HepG2 (cell line): ENCODE results near the gene SLC8B1. TPM values are rescaled to one million over a fixed set of nuclear protein-coding genes. Genes with fewer than 3 reads are reported as not detected.

Source experiments
- ATAC-seq: fragments of 200-7000 bp; cut with Tn5 transposase; 3 replicates; pipeline ENCODE4 v1.9.1; 2020; ENCODE audit warnings: mild to moderate bottlenecking, moderate library complexity
- BruUV-seq: library from RNA; stranded (reverse); fragments of 400-500 nt; replicated peaks from 2 replicates; lab custom pipeline; 2021; lab: Mats Ljungman, UMichigan
- CTCF ChIA-PET: fragments of 300-600 bp; formaldehyde crosslinking; extraction: SDS; loops from one replicate; lab custom pipeline; 2021; ENCODE audit warnings: low total read pairs, inconsistent platforms, low intra/inter-chr PET ratio; lab: Yijun Ruan, JAX
- POLR2A ChIA-PET: fragments of 350-600 bp; sonication (Branson Sonifier 250); formaldehyde crosslinking; loops from one replicate; lab custom pipeline; 2020; ENCODE audit warnings: antibody characterized with exemption, inconsistent platforms; lab: Yijun Ruan, JAX
- DNase-seq: peaks from one replicate; pipeline ENCODE4 v3.0.0-alpha.2; 2015; ENCODE audit warnings: low spot score
- FAIRE-seq: peaks from 3 replicates; lab custom pipeline; 2011; peaks lifted over from hg19 to GRCh38; lab: Jason Lieb, UNC
- H2AFZ ChIP-seq: one replicate; pipeline ENCODE4 v1.6.1; 2011; ENCODE audit warnings: low read length, inconsistent platforms
- H3K27ac ChIP-seq: fragments of 300-600 bp; 3 replicates; pipeline ENCODE4 v1.8.0; 2011; ENCODE audit warnings: mixed run types, mild to moderate bottlenecking, mixed read lengths, low read length, inconsistent platforms; ENCODE audit not compliant: insufficient read depth; ENCODE audit errors: extremely low read length
- H3K27me3 ChIP-seq, 2 experiments: fragments of 200-600 bp in 1 of 2; 2 replicates in 1 of 2; 3 replicates in 1 of 2; pipeline versions ENCODE4 v1.6.0 to v1.8.0; 2011; ENCODE audit warnings: low read length in 2 of 2, mild to moderate bottlenecking in 2 of 2, moderate library complexity in 2 of 2, inconsistent platforms in 1 of 2; ENCODE audit not compliant: insufficient read depth in 2 of 2, control insufficient read depth in 1 of 2
- H3K36me3 ChIP-seq, 2 experiments: fragments of 200-600 bp in 1 of 2; replicated peaks in 1 of 2; 2 replicates in 1 of 2; 3 replicates in 1 of 2; pipeline versions ENCODE4 v1.5.1 to v1.8.0; 2011; ENCODE audit warnings: low read length in 2 of 2, inconsistent platforms in 1 of 2; ENCODE audit not compliant: insufficient read depth in 2 of 2, control insufficient read depth in 1 of 2
- H3K4me1 ChIP-seq: 2 replicates; pipeline ENCODE4 v1.5.1; 2012; ENCODE audit warnings: low read length, inconsistent platforms; ENCODE audit not compliant: insufficient read depth
- H3K4me2 ChIP-seq: 2 replicates; pipeline ENCODE4 v1.6.0; 2011; ENCODE audit warnings: low read depth, low read length, inconsistent platforms
- H3K4me3 ChIP-seq, 3 experiments: fragments of 200-600 bp in 1 of 3; sonication (generic), shearing (Covaris generic) in 1 of 3; replicated peaks in 1 of 3; 2 replicates each; pipeline ENCODE4 v1.5.1; 2011 to 2016; ENCODE audit warnings: low read length in 3 of 3, inconsistent platforms in 2 of 3, low read depth in 2 of 3, mild to moderate bottlenecking in 2 of 3, control low read depth in 1 of 3, mixed read lengths in 1 of 3; ENCODE audit not compliant: insufficient read depth in 1 of 3
- H3K79me2 ChIP-seq: one replicate; pipeline ENCODE4 v1.6.1; 2011; ENCODE audit warnings: low read length, inconsistent platforms; ENCODE audit not compliant: insufficient read depth
- H3K9ac ChIP-seq: 2 replicates; pipeline ENCODE4 v1.6.0; 2011; ENCODE audit warnings: mild to moderate bottlenecking, low read depth, low read length, inconsistent platforms; ENCODE audit not compliant: insufficient read depth
- H3K9me3 ChIP-seq: 2 replicates; pipeline ENCODE4 v1.5.1; 2012; ENCODE audit warnings: mild to moderate bottlenecking, low read length
- H4K20me1 ChIP-seq: 2 replicates; pipeline ENCODE4 v1.6.0; 2011; ENCODE audit warnings: inconsistent platforms, mild to moderate bottlenecking, low read length, moderate library complexity; ENCODE audit not compliant: insufficient read depth
- BORCS8-MEF2B ChIP-seq: sonication (generic); formaldehyde crosslinking; IDR thresholded peaks from 2 replicates; pipeline ENCODE4 v1.8.0; 2022; ENCODE audit warnings: mild to moderate bottlenecking, missing genetic modification reagents
- CEBPZ ChIP-seq: IDR thresholded peaks from 2 replicates; pipeline ENCODE4 v1.6.1; 2012; ENCODE audit warnings: low read length, improper control_type of control experiment
- DPF2 ChIP-seq: sonication (generic); formaldehyde crosslinking; IDR thresholded peaks from 2 replicates; pipeline ENCODE4 v1.4.0; 2020; ENCODE audit warnings: mild to moderate bottlenecking, low read depth, missing genetic modification reagents, borderline replicate concordance
- HIVEP1 ChIP-seq: sonication (generic); formaldehyde crosslinking; IDR thresholded peaks from 2 replicates; pipeline ENCODE4 v1.4.0; 2020; ENCODE audit warnings: mild to moderate bottlenecking, missing genetic modification reagents
- ONECUT2 ChIP-seq: sonication (generic); formaldehyde crosslinking; IDR thresholded peaks from 2 replicates; pipeline ENCODE4 v1.4.0; 2020; ENCODE audit warnings: missing genetic modification reagents
- RORA ChIP-seq: sonication (generic); formaldehyde crosslinking; IDR thresholded peaks from 2 replicates; pipeline ENCODE4 v1.5.0; 2020; ENCODE audit warnings: mild to moderate bottlenecking, missing genetic modification reagents, moderate library complexity
- SNAI1 ChIP-seq: sonication (generic); formaldehyde crosslinking; IDR thresholded peaks from 2 replicates; pipeline ENCODE4 v1.5.0; 2020; ENCODE audit warnings: mild to moderate bottlenecking, missing genetic modification reagents, borderline replicate concordance
- TP53 ChIP-seq: sonication (generic); formaldehyde crosslinking; conservative IDR thresholded peaks from 2 replicates; pipeline ENCODE4 v1.4.0; 2020; ENCODE audit warnings: missing genetic modification reagents
- ZNF672 ChIP-seq: sonication (generic); formaldehyde crosslinking; IDR thresholded peaks from 2 replicates; pipeline ENCODE4 v1.8.1; 2022; ENCODE audit warnings: missing genetic modification reagents
- WGBS: methylation state at CpG from one replicate; pipeline ENCODE4 v1.1.6; 2017; ENCODE audit warnings: low lambda C conversion rate; 5-methylcytosine and 5-hydroxymethylcytosine counted together
- in situ Hi-C: cut with HindIII; loops from 2 replicates; pipeline ENCODE4 v1.10.0; 2017; ENCODE audit warnings: low pct_unique_long_range_greater_than_20kb; ENCODE audit not compliant: extremely low pct_ligation_motif_present
- intact Hi-C: fragments of 100-400 bp; cut with micrococcal nuclease; formaldehyde crosslinking; loops from one replicate; pipeline ENCODE4 v1.10.0; 2022; ENCODE audit not compliant: unreplicated experiment
- polyA plus RNA-seq, 8 experiments: library from polyadenylated mRNA; depleted of rRNA in 3 of 8; stranded (reverse) in 7 of 8; unstranded in 1 of 8; fragments of >200 nt; fragmentation: Illumina TruSeq in 4 of 8; extraction: Trizol in 4 of 8; gene quantifications; 2 replicates each; pipeline versions ENCODE4 v1.2.1 to v1.2.3, GENCODE V29; 2011 to 2016; ENCODE audit warnings: low read depth in 4 of 8, missing spikeins in 1 of 8, mixed read lengths in 1 of 8; ENCODE audit not compliant: insufficient read depth in 1 of 8
- total RNA-seq, 5 experiments: library from RNA; depleted of rRNA; stranded (reverse); fragments of >200 nt; fragmentation: Illumina TruSeq; extraction: Trizol; gene quantifications; 2 replicates each; pipeline ENCODE4 v1.2.3, GENCODE V29; 2016; ENCODE audit warnings: low read depth in 1 of 5
- TF ChIP-seq, protein P1 (sequence below): sonication (generic); formaldehyde crosslinking; IDR thresholded peaks from 2 replicates; pipeline ENCODE4 v1.4.0; 2020; ENCODE audit warnings: mild to moderate bottlenecking, missing genetic modification reagents
- TF ChIP-seq, protein P2 (sequence below): sonication (generic); formaldehyde crosslinking; conservative IDR thresholded peaks from 2 replicates; pipeline ENCODE4 v1.4.0; 2020; ENCODE audit warnings: missing genetic modification reagents

The SLC8B1 gene
- total and polyA plus RNA-seq, 2 of the 13 experiments (the other 11 are each of a cell fraction or from before 2014, with no cell fraction given): 6.8 to 8.0 TPM

GRCh38 chr12:113292547-113292946 lies 42.4 kb downstream of the SLC8B1 start:
- intact Hi-C loops (no loop called here), in situ Hi-C loops (no loop called here)
- no peaks in the 10 kb centered on the region for H3K9me3 ChIP-seq
- no peaks in the 10 kb centered on the region for H4K20me1 ChIP-seq
- no TSS peak for BruUV-seq
- peaks cover 8% of the 10 kb centered on the region for H3K4me1 ChIP-seq
- 87% methylated on average over 6 of the region's 7 CpGs for WGBS
- no peaks in the 10 kb centered on the region for H3K79me2 ChIP-seq
- H3K4me2 ChIP-seq: no peak overlapping the region
- CTCF ChIA-PET: no interaction called here
- no peak overlapping the region for H2AFZ ChIP-seq
- DNase-seq (no peak), ATAC-seq (no peak), FAIRE-seq (no peak)
- H3K36me3 ChIP-seq: peaks cover 11 to 15% of the 10 kb centered on the region in 2 experiments; a peak in 4 of 5 replicates
- no peaks in the 10 kb centered on the region for H3K27me3 ChIP-seq
- H3K9ac ChIP-seq: no peak overlapping the region
- H3K4me3 ChIP-seq: no peak overlapping the region
- H3K27ac ChIP-seq: no peak overlapping the region
- POLR2A ChIA-PET: no interaction called here
- TF ChIP-seq ONECUT2 (CRISPR knock-in tag) (no peak), ZNF672 (CRISPR knock-in tag) (no peak), SNAI1 (CRISPR knock-in tag) (no peak), RORA (CRISPR knock-in tag) (no peak), BORCS8-MEF2B (CRISPR knock-in tag) (no peak), DPF2 (CRISPR knock-in tag) (no peak), CEBPZ (no peak), HIVEP1 (CRISPR knock-in tag) (no peak), TP53 (CRISPR knock-in tag) (no peak)
- TF ChIP-seq, protein P1, sequence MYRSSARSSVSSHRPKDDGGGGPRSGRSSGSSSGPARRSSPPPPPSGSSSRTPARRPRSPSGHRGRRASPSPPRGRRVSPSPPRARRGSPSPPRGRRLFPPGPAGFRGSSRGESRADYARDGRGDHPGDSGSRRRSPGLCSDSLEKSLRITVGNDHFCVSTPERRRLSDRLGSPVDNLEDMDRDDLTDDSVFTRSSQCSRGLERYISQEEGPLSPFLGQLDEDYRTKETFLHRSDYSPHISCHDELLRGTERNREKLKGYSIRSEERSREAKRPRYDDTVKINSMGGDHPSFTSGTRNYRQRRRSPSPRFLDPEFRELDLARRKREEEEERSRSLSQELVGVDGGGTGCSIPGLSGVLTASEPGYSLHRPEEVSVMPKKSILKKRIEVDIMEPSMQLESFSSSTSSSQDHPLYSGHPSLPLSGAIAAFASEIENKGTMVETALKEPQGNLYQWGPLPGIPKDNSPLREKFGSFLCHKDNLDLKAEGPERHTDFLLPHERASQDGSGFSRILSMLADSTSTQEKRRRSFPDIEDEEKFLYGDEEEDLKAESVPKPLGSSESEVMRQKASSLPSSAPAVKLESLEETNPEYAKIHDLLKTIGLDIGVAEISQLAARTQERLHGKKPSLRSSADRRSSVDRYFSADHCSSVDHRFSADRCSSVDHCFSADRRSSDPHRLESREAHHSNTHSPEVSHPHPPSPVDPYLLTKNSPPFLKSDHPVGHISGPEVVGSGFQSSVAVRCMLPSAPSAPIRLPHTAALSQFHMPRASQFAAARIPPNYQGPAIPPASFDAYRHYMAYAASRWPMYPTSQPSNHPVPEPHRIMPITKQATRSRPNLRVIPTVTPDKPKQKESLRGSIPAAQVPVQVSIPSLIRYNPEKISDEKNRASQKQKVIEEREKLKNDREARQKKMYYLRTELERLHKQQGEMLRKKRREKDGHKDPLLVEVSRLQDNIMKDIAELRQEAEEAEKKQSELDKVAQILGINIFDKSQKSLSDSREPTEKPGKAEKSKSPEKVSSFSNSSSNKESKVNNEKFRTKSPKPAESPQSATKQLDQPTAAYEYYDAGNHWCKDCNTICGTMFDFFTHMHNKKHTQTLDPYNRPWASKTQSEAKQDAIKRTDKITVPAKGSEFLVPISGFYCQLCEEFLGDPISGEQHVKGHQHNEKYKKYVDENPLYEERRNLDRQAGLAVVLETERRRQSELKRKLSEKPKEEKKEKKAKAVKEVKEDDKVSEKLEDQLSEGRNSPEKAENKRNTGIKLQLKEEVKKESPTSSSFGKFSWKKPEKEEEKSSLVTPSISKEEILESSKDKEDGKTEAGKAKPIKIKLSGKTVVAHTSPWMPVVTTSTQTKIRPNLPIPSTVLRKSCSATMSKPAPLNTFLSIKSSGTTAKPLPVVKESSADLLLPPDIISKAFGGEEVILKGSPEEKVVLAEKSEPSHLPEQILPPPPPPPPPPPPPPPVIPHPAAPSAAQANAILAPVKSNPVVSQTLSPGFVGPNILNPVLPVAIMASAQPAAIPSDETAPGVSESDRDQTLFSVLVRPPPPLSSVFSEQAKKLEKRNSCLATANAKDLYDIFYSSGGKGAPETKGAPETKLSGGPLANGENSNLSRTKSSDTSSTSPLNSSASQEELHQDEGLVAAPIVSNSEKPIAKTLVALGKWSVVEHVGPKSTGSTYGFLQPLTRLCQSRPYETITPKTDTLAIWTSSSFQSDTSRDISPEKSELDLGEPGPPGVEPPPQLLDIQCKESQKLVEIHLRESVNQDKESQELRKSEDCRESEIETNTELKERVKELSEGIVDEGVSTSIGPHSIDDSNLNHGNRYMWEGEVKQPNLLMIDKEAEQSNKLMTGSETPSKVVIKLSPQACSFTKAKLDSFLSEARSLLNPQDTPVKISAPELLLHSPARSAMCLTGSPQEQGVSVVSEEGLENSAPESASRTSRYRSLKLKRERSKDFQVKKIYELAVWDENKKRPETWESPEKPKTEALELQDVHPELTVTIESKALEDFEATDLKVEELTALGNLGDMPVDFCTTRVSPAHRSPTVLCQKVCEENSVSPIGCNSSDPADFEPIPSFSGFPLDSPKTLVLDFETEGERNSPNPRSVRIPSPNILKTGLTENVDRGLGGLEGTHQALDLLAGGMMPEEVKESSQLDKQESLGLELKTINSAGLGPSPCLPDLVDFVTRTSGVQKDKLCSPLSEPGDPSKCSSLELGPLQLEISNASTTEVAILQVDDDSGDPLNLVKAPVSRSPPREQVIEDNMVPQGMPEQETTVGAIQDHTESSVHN: no peak
- TF ChIP-seq, protein P2, sequence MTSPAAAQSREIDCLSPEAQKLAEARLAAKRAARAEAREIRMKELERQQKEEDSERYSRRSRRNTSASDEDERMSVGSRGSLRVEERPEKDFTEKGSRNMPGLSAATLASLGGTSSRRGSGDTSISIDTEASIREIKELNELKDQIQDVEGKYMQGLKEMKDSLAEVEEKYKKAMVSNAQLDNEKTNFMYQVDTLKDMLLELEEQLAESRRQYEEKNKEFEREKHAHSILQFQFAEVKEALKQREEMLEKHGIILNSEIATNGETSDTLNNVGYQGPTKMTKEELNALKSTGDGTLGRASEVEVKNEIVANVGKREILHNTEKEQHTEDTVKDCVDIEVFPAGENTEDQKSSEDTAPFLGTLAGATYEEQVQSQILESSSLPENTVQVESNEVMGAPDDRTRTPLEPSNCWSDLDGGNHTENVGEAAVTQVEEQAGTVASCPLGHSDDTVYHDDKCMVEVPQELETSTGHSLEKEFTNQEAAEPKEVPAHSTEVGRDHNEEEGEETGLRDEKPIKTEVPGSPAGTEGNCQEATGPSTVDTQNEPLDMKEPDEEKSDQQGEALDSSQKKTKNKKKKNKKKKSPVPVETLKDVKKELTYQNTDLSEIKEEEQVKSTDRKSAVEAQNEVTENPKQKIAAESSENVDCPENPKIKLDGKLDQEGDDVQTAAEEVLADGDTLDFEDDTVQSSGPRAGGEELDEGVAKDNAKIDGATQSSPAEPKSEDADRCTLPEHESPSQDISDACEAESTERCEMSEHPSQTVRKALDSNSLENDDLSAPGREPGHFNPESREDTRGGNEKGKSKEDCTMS (CRISPR knock-in tag): no peak
